ENCODE results near the gene HS3ST1. TPM values are rescaled to one million over a fixed set of nuclear protein-coding genes. Genes with fewer than 3 reads are reported as not detected.

HS3ST1 gene
- total RNA-seq, 1 donor from 2014 or later = 8.1 TPM

GRCh38 chr4:11412211-11412610 is 16.5 kb downstream of the HS3ST1 start:
- DNase-seq (ENCODE audit: extremely low spot score in 2 of 2) = no peak
- Histone ChIP-seq H3K27ac (no peak overlapping the region), H3K9me3 (no peaks in the 10 kb centered on the region), H3K27me3 (no peaks in the 10 kb centered on the region), H3K4me3 (no peak overlapping the region), H3K4me1 (no peaks in the 10 kb centered on the region), H3K36me3 (no peaks in the 10 kb centered on the region)
- TF ChIP-seq POLR2A (IDR thresholded peaks at IDR 0.05) (no peak), CTCF (IDR thresholded peaks at IDR 0.05) (no peak), POLR2AphosphoS5 (IDR thresholded peaks at IDR 0.05; ENCODE audit: insufficient read depth in 1 of 2, low read depth in 1 of 2) (no peak)
- intact Hi-C loops (cut with DNase I) = no loop called here

- intact Hi-C loops (cut with DNase I) = no loop called here
- H3K36me3 ChIP-seq = no peaks in the 10 kb centered on the region
These were observed 19.1 kb downstream of the HS3ST1 start for GRCh38 chr4:11409632-11410031.

DNA sequence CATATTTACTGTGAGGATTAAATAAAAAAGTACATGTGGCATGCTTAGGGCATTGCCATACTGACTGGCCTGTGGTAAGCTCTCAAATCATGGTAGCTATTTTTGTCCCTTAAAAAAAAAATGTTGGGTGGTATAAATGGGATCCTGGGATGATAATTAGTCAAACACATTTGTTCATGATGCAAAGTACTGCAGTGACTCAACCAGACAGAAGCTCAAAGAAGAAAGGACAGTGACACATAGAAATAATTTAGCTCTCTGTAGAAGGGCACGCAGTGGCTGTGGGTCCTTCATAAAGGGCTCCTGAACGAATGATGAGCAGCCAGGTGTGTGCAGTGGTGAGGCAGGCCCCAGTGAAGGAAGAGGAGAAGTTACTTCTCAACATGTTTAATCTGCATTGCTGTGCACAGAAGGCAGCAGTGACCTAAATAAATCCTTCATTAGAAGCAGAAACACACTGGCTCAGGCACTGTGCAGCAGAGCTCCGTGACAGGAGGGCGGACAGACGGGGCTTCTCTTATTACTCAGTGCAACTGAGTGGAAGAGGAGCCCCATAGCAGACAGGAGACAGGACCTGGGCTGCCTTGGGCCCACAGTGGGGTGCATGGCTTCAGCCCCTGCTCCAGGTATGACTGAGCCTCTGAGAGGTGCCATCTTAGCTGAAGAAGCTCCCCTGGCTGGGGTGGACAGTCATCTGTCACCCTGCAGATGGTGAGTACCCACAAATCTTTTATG is 20.3 kb downstream of the HS3ST1 start:
- intact Hi-C loops (cut with DNase I) = no loop called here
- H3K36me3 ChIP-seq = no peaks in the 10 kb centered on the region
- no peaks in the 10 kb centered on the region for H3K27me3 ChIP-seq
- H3K4me3 ChIP-seq = no peak overlapping the region
- DNase-seq (ENCODE audit: extremely low spot score in 2 of 2) = no peak
- H3K9me3 ChIP-seq = no peaks in the 10 kb centered on the region
- no peak overlapping the region for H3K27ac ChIP-seq
- TF ChIP-seq CTCF (IDR thresholded peaks at IDR 0.05) (no peak), POLR2AphosphoS5 (IDR thresholded peaks at IDR 0.05; ENCODE audit: insufficient read depth in 1 of 2, low read depth in 1 of 2) (no peak), POLR2A (IDR thresholded peaks at IDR 0.05) (no peak)
- H3K4me1 ChIP-seq = no peaks in the 10 kb centered on the region

More at GRCh38 chr4:11409632-11410031, 19.1 kb downstream of the HS3ST1 start:
- Histone ChIP-seq H3K4me3 (no peak overlapping the region), H3K4me1 (no peaks in the 10 kb centered on the region), H3K27me3 (no peaks in the 10 kb centered on the region), H3K9me3 (no peaks in the 10 kb centered on the region), H3K27ac (no peak overlapping the region)
- DNase-seq (ENCODE audit: extremely low spot score in 2 of 2) = no peak
- TF ChIP-seq POLR2A (IDR thresholded peaks at IDR 0.05) (no peak), CTCF (IDR thresholded peaks at IDR 0.05) (no peak), POLR2AphosphoS5 (IDR thresholded peaks at IDR 0.05; ENCODE audit: insufficient read depth in 1 of 2, low read depth in 1 of 2) (no peak)

- TF ChIP-seq POLR2AphosphoS5 (IDR thresholded peaks at IDR 0.05; ENCODE audit: insufficient read depth in 1 of 2, low read depth in 1 of 2) = no peak
- no peak for TF ChIP-seq POLR2A (IDR thresholded peaks at IDR 0.05)
- no peak for TF ChIP-seq CTCF (IDR thresholded peaks at IDR 0.05)
- Histone ChIP-seq H3K9me3 (no peaks in the 10 kb centered on the region), H3K4me3 (no peak overlapping the region), H3K36me3 (no peaks in the 10 kb centered on the region), H3K4me1 (no peaks in the 10 kb centered on the region), H3K27me3 (no peaks in the 10 kb centered on the region), H3K27ac (no peak overlapping the region)
- intact Hi-C loops (cut with DNase I) = no loop called here
- no peak for DNase-seq (ENCODE audit: extremely low spot score in 2 of 2)
These were observed 21.1 kb downstream of the HS3ST1 start for GRCh38 chr4:11407551-11407950.

- TF ChIP-seq POLR2A (IDR thresholded peaks at IDR 0.05) (no peak), POLR2AphosphoS5 (IDR thresholded peaks at IDR 0.05; ENCODE audit: insufficient read depth in 1 of 2, low read depth in 1 of 2) (no peak), CTCF (IDR thresholded peaks at IDR 0.05) (no peak)
These were observed 24.3 kb downstream of the HS3ST1 start for GRCh38 chr4:11404431-11404830.

More at GRCh38 chr4:11404431-11404830, 24.3 kb downstream of the HS3ST1 start:
- Histone ChIP-seq H3K4me1 (no peaks in the 10 kb centered on the region), H3K4me3 (no peak overlapping the region), H3K27me3 (no peaks in the 10 kb centered on the region), H3K36me3 (no peaks in the 10 kb centered on the region), H3K9me3 (no peaks in the 10 kb centered on the region), H3K27ac (no peak overlapping the region)
- intact Hi-C loops (cut with DNase I) = no loop called here
- DNase-seq (ENCODE audit: extremely low spot score in 2 of 2) = no peak

All from vagina (tissue), 2 donors.